SK-N-SH (cell line): ENCODE data around the gene NPY2R. TPM values are rescaled to one million over a fixed set of nuclear protein-coding genes. Genes with fewer than 3 reads are reported as not detected.

Experiments used
- CTCF ChIA-PET: fragments of 300-600, 350-600 bp; formaldehyde crosslinking; extraction: SDS; loops from one replicate; lab custom pipeline; 2021; lab: Yijun Ruan, JAX
- POLR2A ChIA-PET: fragments of 350-600 bp; sonication (Branson Sonifier 250); formaldehyde crosslinking; extraction: SDS; loops from one replicate; lab custom pipeline; 2020; ENCODE audit warnings: antibody characterized with exemption, inconsistent platforms; lab: Yijun Ruan, JAX
- DNase-seq: peaks from one replicate; pipeline ENCODE4 v3.0.0; 2012
- H2AFZ ChIP-seq: fragments of 200-600 bp; sonication (generic); 2 replicates; pipeline ENCODE4 v1.8.1; 2016; ENCODE audit warnings: antibody characterized with exemption, mild to moderate bottlenecking, low read depth
- H3F3A ChIP-seq: fragments of 200-600 bp; sonication (generic); replicated peaks from 2 replicates; pipeline ENCODE3; 2016; ENCODE audit warnings: antibody characterized with exemption, mild to moderate bottlenecking; ENCODE audit not compliant: insufficient read depth
- H3K27ac ChIP-seq, 2 experiments: fragments of 200-500 bp in 1 of 2; fragments of 200-600 bp in 1 of 2; sonication (Bioruptor generic) in 1 of 2; sonication (generic), shearing (Covaris generic) in 1 of 2; 2 replicates each; pipeline versions ENCODE4 v1.5.1 to v1.6.1; 2014 to 2016; ENCODE audit warnings: low read depth in 2 of 2, inconsistent platforms in 1 of 2, low read length in 1 of 2, mild to moderate bottlenecking in 1 of 2, mixed read lengths in 1 of 2
- H3K27me3 ChIP-seq: fragments of 200-600 bp; sonication (generic), shearing (Covaris generic); 2 replicates; pipeline ENCODE4 v1.6.1; 2016; ENCODE audit warnings: mixed run types; ENCODE audit not compliant: insufficient read depth
- H3K36me3 ChIP-seq, 2 experiments: fragments of 200-500 bp in 1 of 2; fragments of 200-600 bp in 1 of 2; sonication (Bioruptor generic) in 1 of 2; sonication (generic) in 1 of 2; replicated peaks in 1 of 2; 2 replicates each; pipeline versions ENCODE3 to v1.5.1; 2014 to 2016; ENCODE audit warnings: low read length in 1 of 2, mild to moderate bottlenecking in 1 of 2; ENCODE audit not compliant: insufficient read depth in 2 of 2, control insufficient read depth in 1 of 2
- H3K4me1 ChIP-seq, 2 experiments: fragments of 200-500 bp in 1 of 2; fragments of 200-600 bp in 1 of 2; sonication (Bioruptor generic) in 1 of 2; sonication (generic), shearing (Covaris generic) in 1 of 2; 2 replicates each; pipeline versions ENCODE4 v1.5.1 to v1.6.1; 2014 to 2016; ENCODE audit warnings: low read depth in 1 of 2, low read length in 1 of 2, mixed run types in 1 of 2; ENCODE audit not compliant: insufficient read depth in 2 of 2, control insufficient read depth in 1 of 2
- H3K4me2 ChIP-seq: fragments of 200-600 bp; sonication (generic), shearing (Covaris generic); 2 replicates; pipeline ENCODE4 v1.6.1; 2017; ENCODE audit warnings: mixed run types
- H3K4me3 ChIP-seq, 2 experiments: fragments of 200-500 bp in 1 of 2; fragments of 200-600 bp in 1 of 2; sonication (Bioruptor generic) in 1 of 2; sonication (generic), shearing (Covaris generic) in 1 of 2; 2 replicates each; pipeline versions ENCODE4 v1.5.1 to v1.8.1; 2014 to 2016; ENCODE audit warnings: low read depth in 2 of 2, inconsistent platforms in 1 of 2, low read length in 1 of 2, mild to moderate bottlenecking in 1 of 2, mixed read lengths in 1 of 2, moderate library complexity in 1 of 2
- H3K79me2 ChIP-seq: fragments of 200-600 bp; sonication (generic); 2 replicates; pipeline ENCODE4 v1.8.1; 2017; ENCODE audit warnings: mild to moderate bottlenecking; ENCODE audit not compliant: insufficient read depth
- H3K9ac ChIP-seq: fragments of 200-600 bp; sonication (generic); 2 replicates; pipeline ENCODE4 v1.6.1; 2017; ENCODE audit warnings: mixed run types
- H3K9me2 ChIP-seq: fragments of 200-600 bp; sonication (generic); 2 replicates; pipeline ENCODE4 v1.6.1; 2017; ENCODE audit warnings: mixed run types
- H3K9me3 ChIP-seq: fragments of 200-600 bp; sonication (generic); 2 replicates; pipeline ENCODE4 v1.6.1; 2017; ENCODE audit warnings: mixed run types, mild to moderate bottlenecking, moderate library complexity
- H4K20me1 ChIP-seq: fragments of 200-600 bp; sonication (generic); 2 replicates; pipeline ENCODE4 v1.6.1; 2017; ENCODE audit warnings: mild to moderate bottlenecking, mixed run types; ENCODE audit not compliant: insufficient read depth
- CHD2 ChIP-seq: fragments of 150-350 bp; IDR thresholded peaks from 2 replicates; pipeline ENCODE4 v1.6.1; 2018; ENCODE audit warnings: low read length; ENCODE audit not compliant: partially characterized antibody
- ELF1 ChIP-seq: IDR thresholded peaks from 2 replicates; pipeline ENCODE4 v1.4.0; 2012
- GATA2 ChIP-seq: sonication (generic); formaldehyde crosslinking; IDR thresholded peaks from 2 replicates; pipeline ENCODE4 v1.5.0; 2020; ENCODE audit warnings: mild to moderate bottlenecking, missing genetic modification reagents
- JUND ChIP-seq: IDR thresholded peaks from 2 replicates; pipeline ENCODE4 v1.4.0; 2012
- PBX3 ChIP-seq: IDR thresholded peaks from 2 replicates; pipeline ENCODE4; 2012
- RAD21 ChIP-seq: IDR thresholded peaks from 2 replicates; pipeline ENCODE4 v1.6.1; 2012; ENCODE audit warnings: mild to moderate bottlenecking, low read length
- SIN3A ChIP-seq: IDR thresholded peaks from 2 replicates; pipeline ENCODE4 v1.6.1; 2012; ENCODE audit warnings: low read depth, mild to moderate bottlenecking, low read length, moderate library complexity, borderline replicate concordance
- SMC3 ChIP-seq: IDR thresholded peaks from 2 replicates; pipeline ENCODE4 v1.6.1; 2012; ENCODE audit warnings: low read depth, low read length, improper control_type of control experiment
- TAF1 ChIP-seq: IDR thresholded peaks from 2 replicates; pipeline ENCODE4 v1.6.1; 2012; ENCODE audit warnings: low read depth, mild to moderate bottlenecking, low read length, moderate library complexity, borderline replicate concordance
- TCF12 ChIP-seq: IDR thresholded peaks from 2 replicates; pipeline ENCODE4 v1.4.0; 2012
- TEAD4 ChIP-seq: IDR thresholded peaks from 2 replicates; pipeline ENCODE4 v1.4.0; 2012; ENCODE audit warnings: mild to moderate bottlenecking, borderline replicate concordance; ENCODE audit not compliant: insufficient read depth
- YY1 ChIP-seq: IDR thresholded peaks from 2 replicates; pipeline ENCODE4 v1.4.0; 2012; ENCODE audit warnings: low read depth, mild to moderate bottlenecking
- WGBS: methylation state at CpG from one replicate; pipeline ENCODE4 v1.1.6; 2017; ENCODE audit warnings: low lambda C conversion rate; 5-methylcytosine and 5-hydroxymethylcytosine counted together
- polyA plus RNA-seq, 3 experiments: library from polyadenylated mRNA; depleted of rRNA; stranded (reverse); fragments of >200 nt; gene quantifications; 2 replicates each; pipeline ENCODE4 v1.2.3, GENCODE V29; 2012
- TF ChIP-seq, protein P1 (sequence below): IDR thresholded peaks from 2 replicates; pipeline ENCODE4 v1.4.0; 2012; ENCODE audit warnings: low read depth, borderline replicate concordance
- TF ChIP-seq, protein P2 (sequence below): fragments of 150-350 bp; IDR thresholded peaks from 2 replicates; pipeline ENCODE4 v1.6.1; 2017; ENCODE audit warnings: antibody characterized with exemption, low read length, low read depth, borderline replicate concordance

The NPY2R gene
- polyA plus RNA-seq, 1 of the 3 experiments (the other 2 are of a cell fraction), result not detected

DNA sequence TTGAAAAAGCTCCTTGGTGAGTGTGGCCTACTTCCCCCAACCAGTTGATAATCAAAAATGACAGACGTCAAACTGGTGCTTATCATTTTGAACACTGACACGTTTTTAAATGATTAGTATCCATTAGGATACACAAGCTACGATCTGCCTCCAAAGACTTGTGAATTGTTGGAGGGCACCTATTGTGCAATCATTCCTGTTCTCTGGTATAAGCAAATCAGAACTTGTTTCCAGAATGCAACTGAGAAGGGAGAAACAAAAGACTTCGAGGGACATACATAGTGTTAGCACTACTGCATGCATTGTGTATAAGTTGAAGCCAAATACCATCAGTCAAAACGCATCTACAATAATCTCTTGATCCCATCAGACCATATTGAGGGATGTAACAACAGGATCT is 11.6 kb downstream of the NPY2R start:
- no peaks in the 10 kb centered on the region for H3K4me1 ChIP-seq
- H3K27ac ChIP-seq, result no peak overlapping the region
- no peaks in the 10 kb centered on the region for H3K9me3 ChIP-seq
- no peaks in the 10 kb centered on the region for H3K9me2 ChIP-seq
- no peaks in the 10 kb centered on the region for H3K36me3 ChIP-seq
- H3K4me3 ChIP-seq, result no peak overlapping the region
- TF ChIP-seq RAD21 (no peak), YY1 (no peak), ELF1 (no peak), SIN3A (no peak), SMC3 (no peak)
- TF ChIP-seq, protein P1, sequence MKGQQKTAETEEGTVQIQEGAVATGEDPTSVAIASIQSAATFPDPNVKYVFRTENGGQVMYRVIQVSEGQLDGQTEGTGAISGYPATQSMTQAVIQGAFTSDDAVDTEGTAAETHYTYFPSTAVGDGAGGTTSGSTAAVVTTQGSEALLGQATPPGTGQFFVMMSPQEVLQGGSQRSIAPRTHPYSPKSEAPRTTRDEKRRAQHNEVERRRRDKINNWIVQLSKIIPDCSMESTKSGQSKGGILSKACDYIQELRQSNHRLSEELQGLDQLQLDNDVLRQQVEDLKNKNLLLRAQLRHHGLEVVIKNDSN, result no peak
- TF ChIP-seq, protein P2, sequence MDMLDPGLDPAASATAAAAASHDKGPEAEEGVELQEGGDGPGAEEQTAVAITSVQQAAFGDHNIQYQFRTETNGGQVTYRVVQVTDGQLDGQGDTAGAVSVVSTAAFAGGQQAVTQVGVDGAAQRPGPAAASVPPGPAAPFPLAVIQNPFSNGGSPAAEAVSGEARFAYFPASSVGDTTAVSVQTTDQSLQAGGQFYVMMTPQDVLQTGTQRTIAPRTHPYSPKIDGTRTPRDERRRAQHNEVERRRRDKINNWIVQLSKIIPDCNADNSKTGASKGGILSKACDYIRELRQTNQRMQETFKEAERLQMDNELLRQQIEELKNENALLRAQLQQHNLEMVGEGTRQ, result no peak
- no peak overlapping the region for H3K9ac ChIP-seq
- H3F3A ChIP-seq, result no peaks in the 10 kb centered on the region
- H3K79me2 ChIP-seq, result no peaks in the 10 kb centered on the region
- no peak overlapping the region for H2AFZ ChIP-seq
- WGBS, result 33% methylated on average over 5 of the region's 5 CpGs
- H3K27me3 ChIP-seq, result no peaks in the 10 kb centered on the region
- POLR2A ChIA-PET, result no interaction called here
- H4K20me1 ChIP-seq, result no peaks in the 10 kb centered on the region
- CTCF ChIA-PET, result interaction anchor here (1.3 kb wide), 1 partner anchor 12 kb away, joined by 4 read pairs; the partner anchor contains the start of gene NPY2R
- DNase-seq, result no peak
- H3K4me2 ChIP-seq, result no peak overlapping the region

GRCh38 chr4:155227131-155227530 is 18.7 kb downstream of the NPY2R start:
- no peaks in the 10 kb centered on the region for H4K20me1 ChIP-seq
- WGBS, result 14% methylated on average over 2 of the region's 2 CpGs
- no peak overlapping the region for H3K9ac ChIP-seq
- no peak for DNase-seq
- H2AFZ ChIP-seq, result no peak overlapping the region
- no peaks in the 10 kb centered on the region for H3K4me1 ChIP-seq
- ChIA-PET POLR2A (no interaction called here), CTCF (no interaction called here)
- H3K4me2 ChIP-seq, result no peak overlapping the region
- no peaks in the 10 kb centered on the region for H3K36me3 ChIP-seq
- no peaks in the 10 kb centered on the region for H3K27me3 ChIP-seq
- H3K4me3 ChIP-seq, result no peak overlapping the region
- no peaks in the 10 kb centered on the region for H3K9me3 ChIP-seq
- no peaks in the 10 kb centered on the region for H3K79me2 ChIP-seq
- no peak overlapping the region for H3K27ac ChIP-seq
- no peaks in the 10 kb centered on the region for H3K9me2 ChIP-seq
- TF ChIP-seq PBX3 (no peak), TEAD4 (no peak)
- no peaks in the 10 kb centered on the region for H3F3A ChIP-seq

DNA sequence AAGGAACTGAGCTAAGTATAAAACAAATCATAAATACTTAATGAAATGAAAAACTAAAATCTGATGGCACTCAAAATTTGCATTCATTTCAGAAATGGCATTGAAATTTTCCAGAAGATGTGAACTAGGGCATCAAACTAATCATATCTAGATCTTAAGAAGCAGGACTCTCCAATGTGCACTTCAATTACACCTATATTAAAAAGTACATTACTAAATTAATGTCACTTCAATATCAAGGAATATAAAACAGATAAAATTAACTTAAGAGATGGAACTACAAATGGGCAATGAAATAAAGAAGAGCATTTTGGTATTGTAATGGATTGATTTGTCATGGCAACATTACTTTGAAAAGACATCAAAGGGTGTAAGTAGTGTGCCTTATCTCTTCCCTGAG is 20.3 kb downstream of the NPY2R start:
- Histone ChIP-seq H3K27me3 (no peaks in the 10 kb centered on the region), H3K4me2 (no peak overlapping the region), H3K9ac (no peak overlapping the region), H3K27ac (no peak overlapping the region), H2AFZ (no peak overlapping the region), H3K79me2 (no peaks in the 10 kb centered on the region), H3K4me1 (no peaks in the 10 kb centered on the region), H3F3A (no peaks in the 10 kb centered on the region), H3K36me3 (no peaks in the 10 kb centered on the region), H3K4me3 (no peak overlapping the region), H3K9me3 (no peaks in the 10 kb centered on the region), H4K20me1 (no peaks in the 10 kb centered on the region), H3K9me2 (no peaks in the 10 kb centered on the region)
- CTCF ChIA-PET, result no interaction called here
- no peak for DNase-seq
- POLR2A ChIA-PET, result no interaction called here
- TF ChIP-seq SMC3 (no peak), CHD2 (no peak), GATA2 (CRISPR knock-in tag) (peak; percentile 47), JUND (no peak), TCF12 (no peak), TAF1 (no peak), RAD21 (no peak), TEAD4 (no peak)
- TF ChIP-seq, protein P1, result no peak
